ENCODE measurements around the gene TTBK2.

GRCh38 chr15:42730536-42730935 is 190.0 kb downstream of the TTBK2 start:
- TF ChIP-seq POLR2AphosphoS5 (IDR thresholded peaks at IDR 0.05; ENCODE audit: low read depth, low read length), result no peak
- TF ChIP-seq CTCF (IDR thresholded peaks at IDR 0.05), result no peak
- no peak for TF ChIP-seq SIN3A (IDR thresholded peaks at IDR 0.05; ENCODE audit: borderline replicate concordance, insufficient read depth, low read depth, low read length)
- no peak for TF ChIP-seq TCF7L2 (IDR thresholded peaks at IDR 0.05; ENCODE audit: low read depth, low read length)
- no peak for TF ChIP-seq REST (IDR thresholded peaks at IDR 0.05; ENCODE audit: insufficient read depth in 1 of 2, low read depth in 2 of 2, low read length in 1 of 2)

Measured in Panc1 (cell line).